ELF-1 (cell line): Measurements from ENCODE around the gene MED27.

Source experiments
- DNase-seq: peaks from one replicate; pipeline ENCODE4 v3.0.0-alpha.2; 2016; ENCODE audit warnings: low read depth, low spot score

MED27 gene

GRCh38 chr9:131811405-131811804 lies 268.3 kb downstream of the MED27 start:
- no peak for DNase-seq

- DNase-seq, result no peak
Measured at GRCh38 chr9:131810351-131811170, 269.1 kb downstream of the MED27 start.
